A673 (cell line): Measurements from ENCODE around the gene GPR179. TPM values are rescaled to one million over a fixed set of nuclear protein-coding genes. Genes with fewer than 3 reads are reported as not detected.

Experiments
- BruUV-seq: library from RNA; stranded (reverse); fragments of 400-500 nt; replicated peaks from 2 replicates; lab custom pipeline; 2021; lab: Mats Ljungman, UMichigan
- CTCF ChIA-PET: fragments of 300-600 bp; sonication (Branson Sonifier 250); formaldehyde crosslinking; loops from one replicate; lab custom pipeline; 2022; ENCODE audit warnings: antibody characterized with exemption; lab: Charles Lee
- POLR2A ChIA-PET: fragments of 300-600 bp; sonication (Branson Sonifier 250); formaldehyde crosslinking; loops from one replicate; lab custom pipeline; 2022; ENCODE audit warnings: antibody characterized with exemption; ENCODE audit not compliant: low non-redundant PET; lab: Charles Lee
- DNase-seq: peaks from one replicate; pipeline ENCODE4 v3.0.0-alpha.2; 2015; ENCODE audit warnings: low spot score
- H3K27ac ChIP-seq: fragments of 200-600 bp; sonication (generic); 2 replicates; pipeline ENCODE4 v1.5.1; 2016; ENCODE audit warnings: mixed run types, low read depth, mild to moderate bottlenecking, mixed read lengths, antibody characterized with exemption, low read length; ENCODE audit not compliant: poor library complexity, severe bottlenecking
- H3K27me3 ChIP-seq: fragments of 200-600 bp; sonication (generic); replicated peaks from 2 replicates; pipeline ENCODE4 v1.6.1; 2017; ENCODE audit warnings: mixed run types, low read depth, mild to moderate bottlenecking, mixed read lengths, antibody characterized with exemption, low read length; ENCODE audit not compliant: insufficient read depth, poor library complexity
- H3K36me3 ChIP-seq: fragments of 200-600 bp; sonication (generic); 2 replicates; pipeline ENCODE4 v1.6.1; 2016; ENCODE audit warnings: mixed run types, mild to moderate bottlenecking, mixed read lengths, antibody characterized with exemption, low read length; ENCODE audit not compliant: insufficient read depth, poor library complexity, severe bottlenecking
- H3K4me1 ChIP-seq: fragments of 200-600 bp; sonication (generic); 2 replicates; pipeline ENCODE4 v1.6.1; 2017; ENCODE audit warnings: mixed run types, mild to moderate bottlenecking, mixed read lengths, antibody characterized with exemption, low read length; ENCODE audit not compliant: insufficient read depth, poor library complexity, severe bottlenecking
- H3K4me3 ChIP-seq: fragments of 200-600 bp; sonication (generic); 2 replicates; pipeline ENCODE4 v1.5.1; 2016; ENCODE audit warnings: low read depth, mixed run types, mild to moderate bottlenecking, mixed read lengths, low read length; ENCODE audit not compliant: poor library complexity, severe bottlenecking
- H3K9me3 ChIP-seq: fragments of 200-600 bp; sonication (generic); 2 replicates; pipeline ENCODE4 v1.6.1; 2016; ENCODE audit warnings: mixed run types, low read depth, mild to moderate bottlenecking, mixed read lengths, antibody characterized with exemption, low read length; ENCODE audit not compliant: poor library complexity, severe bottlenecking
- EZH2 ChIP-seq: fragments of 200-600 bp; sonication (generic); IDR thresholded peaks from 2 replicates; pipeline ENCODE4 v1.6.1; 2017; ENCODE audit warnings: borderline replicate concordance, low read depth, mild to moderate bottlenecking, mixed read lengths, antibody characterized with exemption, low read length; ENCODE audit not compliant: poor library complexity, severe bottlenecking
- intact Hi-C: fragments of 100-400 bp; cut with micrococcal nuclease; formaldehyde crosslinking; loops from one replicate; pipeline ENCODE4 v1.10.0; 2022; ENCODE audit not compliant: unreplicated experiment
- total RNA-seq: library from RNA; stranded (reverse); gene quantifications from 2 replicates; pipeline ENCODE4 v1.2.3, GENCODE V29; 2021
- TF ChIP-seq, protein P1 (sequence below): fragments of 300-800, 200-600 bp; sonication (generic); conservative IDR thresholded peaks from 2 replicates; pipeline ENCODE4 v1.5.1; 2017; ENCODE audit warnings: low read depth, mild to moderate bottlenecking, antibody characterized with exemption, low read length, moderate library complexity, mixed read lengths

Gene GPR179
- total RNA-seq, 1 experiment from 2014 or later = 0.04 TPM

DNA sequence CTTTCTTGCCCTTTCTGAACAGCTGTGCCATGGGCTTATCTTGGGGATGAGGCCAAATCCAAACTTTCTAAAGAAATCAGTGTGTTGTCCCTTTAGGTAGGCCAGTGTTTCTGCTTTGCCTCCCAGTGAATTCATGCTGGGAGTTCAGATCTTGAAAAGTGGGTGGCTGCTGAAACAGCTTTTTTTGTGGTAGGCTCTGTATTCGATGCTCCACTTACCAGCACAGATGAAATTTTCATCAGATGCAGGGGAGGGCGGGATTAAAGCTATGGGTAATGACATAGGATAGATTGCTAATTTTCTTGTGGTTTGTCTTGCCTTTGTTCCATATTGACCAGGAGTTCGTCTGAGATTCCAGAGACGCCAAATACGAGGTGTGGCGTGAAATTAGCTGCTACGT lies 10.7 kb upstream of the GPR179 start:
- ChIA-PET POLR2A (no interaction called here), CTCF (no interaction called here)
- no peak for DNase-seq
- BruUV-seq = no TSS peak
- H3K4me3 ChIP-seq = peak overlapping the region; percentile 19
- TF ChIP-seq, protein P1, sequence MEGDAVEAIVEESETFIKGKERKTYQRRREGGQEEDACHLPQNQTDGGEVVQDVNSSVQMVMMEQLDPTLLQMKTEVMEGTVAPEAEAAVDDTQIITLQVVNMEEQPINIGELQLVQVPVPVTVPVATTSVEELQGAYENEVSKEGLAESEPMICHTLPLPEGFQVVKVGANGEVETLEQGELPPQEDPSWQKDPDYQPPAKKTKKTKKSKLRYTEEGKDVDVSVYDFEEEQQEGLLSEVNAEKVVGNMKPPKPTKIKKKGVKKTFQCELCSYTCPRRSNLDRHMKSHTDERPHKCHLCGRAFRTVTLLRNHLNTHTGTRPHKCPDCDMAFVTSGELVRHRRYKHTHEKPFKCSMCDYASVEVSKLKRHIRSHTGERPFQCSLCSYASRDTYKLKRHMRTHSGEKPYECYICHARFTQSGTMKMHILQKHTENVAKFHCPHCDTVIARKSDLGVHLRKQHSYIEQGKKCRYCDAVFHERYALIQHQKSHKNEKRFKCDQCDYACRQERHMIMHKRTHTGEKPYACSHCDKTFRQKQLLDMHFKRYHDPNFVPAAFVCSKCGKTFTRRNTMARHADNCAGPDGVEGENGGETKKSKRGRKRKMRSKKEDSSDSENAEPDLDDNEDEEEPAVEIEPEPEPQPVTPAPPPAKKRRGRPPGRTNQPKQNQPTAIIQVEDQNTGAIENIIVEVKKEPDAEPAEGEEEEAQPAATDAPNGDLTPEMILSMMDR = no peak
- no peak for TF ChIP-seq EZH2
- intact Hi-C loops = no loop called here
- peaks cover 8% of the 10 kb centered on the region for H3K4me1 ChIP-seq
- H3K9me3 ChIP-seq = no peaks in the 10 kb centered on the region
- no peaks in the 10 kb centered on the region for H3K36me3 ChIP-seq
- no peak overlapping the region for H3K27ac ChIP-seq
- H3K27me3 ChIP-seq = no peaks in the 10 kb centered on the region

DNA sequence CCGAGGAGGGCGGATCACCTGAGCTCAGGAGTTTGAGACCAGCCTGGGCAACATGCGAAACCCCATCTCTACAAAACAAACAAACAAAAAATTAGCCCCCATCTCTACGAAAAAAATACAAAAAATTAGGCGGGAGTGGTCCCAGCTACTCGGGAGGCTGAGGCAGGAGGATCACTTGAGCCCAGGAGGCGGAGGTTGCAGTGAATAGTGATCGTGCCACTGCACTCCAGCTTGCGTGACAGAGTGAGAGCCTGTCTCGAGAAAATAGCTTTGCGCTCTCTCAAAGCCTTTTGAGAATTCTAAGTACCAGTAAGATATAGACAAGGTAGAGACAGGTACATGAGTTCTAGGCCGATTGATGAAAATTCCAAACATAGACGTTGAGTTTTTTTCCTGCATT lies 9.9 kb upstream of the GPR179 start:
- intact Hi-C loops = no loop called here
- Histone ChIP-seq H3K27ac (no peak overlapping the region), H3K9me3 (no peaks in the 10 kb centered on the region), H3K4me1 (peaks cover 8% of the 10 kb centered on the region), H3K27me3 (no peaks in the 10 kb centered on the region), H3K4me3 (peak overlapping the region; percentile 68), H3K36me3 (no peaks in the 10 kb centered on the region)
- no peak for DNase-seq
- ChIA-PET CTCF (no interaction called here), POLR2A (no interaction called here)
- no peak for TF ChIP-seq EZH2
- TF ChIP-seq, protein P1 = no peak
- no TSS peak for BruUV-seq

DNA sequence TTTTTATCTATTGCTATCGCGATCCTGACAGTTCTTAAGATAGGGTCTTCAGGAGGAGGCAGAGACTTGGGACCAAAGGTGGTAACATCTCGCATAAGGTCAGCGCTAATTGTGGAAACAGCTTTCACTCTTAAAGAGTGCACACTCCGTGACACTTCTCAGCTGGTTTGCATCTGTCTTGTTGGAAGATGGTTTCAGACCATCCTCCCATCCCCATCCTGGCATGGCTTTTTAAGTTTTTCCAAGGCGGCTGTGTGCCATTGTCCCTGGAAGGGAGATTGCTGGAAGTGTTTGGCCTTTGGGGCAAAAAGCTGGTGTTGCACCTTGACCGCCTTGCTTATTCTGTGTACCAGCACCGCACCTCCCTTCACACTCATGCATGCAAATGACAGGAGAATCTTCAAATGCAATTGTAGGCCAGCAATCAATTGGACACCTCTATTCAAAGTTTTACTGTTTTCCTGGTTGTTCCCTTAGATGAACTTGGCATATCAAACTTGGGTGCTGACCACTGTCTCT lies 9.4 kb upstream of the GPR179 start:
- intact Hi-C loops = no loop called here
- H3K4me3 ChIP-seq = peak overlapping the region; percentile 68
- H3K36me3 ChIP-seq = no peaks in the 10 kb centered on the region
- TF ChIP-seq, protein P1 = no peak
- no peak for TF ChIP-seq EZH2
- H3K9me3 ChIP-seq = no peaks in the 10 kb centered on the region
- no peak for DNase-seq
- ChIA-PET CTCF (interaction anchor here (1.7 kb wide), 1 partner anchor 61 kb away, joined by 13 read pairs; no protein-coding TSS in a partner anchor), POLR2A (no interaction called here)
- BruUV-seq = no TSS peak
- H3K4me1 ChIP-seq = peaks cover 8% of the 10 kb centered on the region
- H3K27me3 ChIP-seq = no peaks in the 10 kb centered on the region
- H3K27ac ChIP-seq = no peak overlapping the region
